ENCODE data around the gene PHTF2.
"Not testable (repeated sequence)": the region's sequence is repeated elsewhere in the genome, so short reads cannot be mapped to it uniquely, and the experiment has no call there.

Gene PHTF2

DNA sequence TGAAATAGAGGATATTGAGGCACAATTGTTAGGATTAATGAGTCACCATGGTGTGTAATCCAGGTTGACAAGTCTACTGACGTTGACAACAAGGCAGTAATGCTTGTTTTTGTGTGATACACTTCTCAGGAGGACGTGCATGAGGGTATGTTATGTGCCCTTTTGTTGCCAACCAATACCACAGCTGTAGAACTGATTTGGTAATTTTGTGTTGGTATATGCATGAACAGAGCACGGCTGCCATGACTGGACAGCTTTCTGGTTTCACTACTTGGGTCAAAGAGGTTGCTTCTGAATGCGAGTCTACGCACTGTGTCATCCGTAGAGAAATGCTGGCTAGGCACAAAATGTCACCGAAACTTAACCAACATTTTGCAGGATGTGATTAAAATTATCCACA is 32.9 kb downstream of the PHTF2 start:
- no peak for DNase-seq (ENCODE audit: low read depth)
- in situ Hi-C loops (cut with HindIII; ENCODE audit: low sequenced_read_pairs): no loop called here
- TF ChIP-seq, protein P1, sequence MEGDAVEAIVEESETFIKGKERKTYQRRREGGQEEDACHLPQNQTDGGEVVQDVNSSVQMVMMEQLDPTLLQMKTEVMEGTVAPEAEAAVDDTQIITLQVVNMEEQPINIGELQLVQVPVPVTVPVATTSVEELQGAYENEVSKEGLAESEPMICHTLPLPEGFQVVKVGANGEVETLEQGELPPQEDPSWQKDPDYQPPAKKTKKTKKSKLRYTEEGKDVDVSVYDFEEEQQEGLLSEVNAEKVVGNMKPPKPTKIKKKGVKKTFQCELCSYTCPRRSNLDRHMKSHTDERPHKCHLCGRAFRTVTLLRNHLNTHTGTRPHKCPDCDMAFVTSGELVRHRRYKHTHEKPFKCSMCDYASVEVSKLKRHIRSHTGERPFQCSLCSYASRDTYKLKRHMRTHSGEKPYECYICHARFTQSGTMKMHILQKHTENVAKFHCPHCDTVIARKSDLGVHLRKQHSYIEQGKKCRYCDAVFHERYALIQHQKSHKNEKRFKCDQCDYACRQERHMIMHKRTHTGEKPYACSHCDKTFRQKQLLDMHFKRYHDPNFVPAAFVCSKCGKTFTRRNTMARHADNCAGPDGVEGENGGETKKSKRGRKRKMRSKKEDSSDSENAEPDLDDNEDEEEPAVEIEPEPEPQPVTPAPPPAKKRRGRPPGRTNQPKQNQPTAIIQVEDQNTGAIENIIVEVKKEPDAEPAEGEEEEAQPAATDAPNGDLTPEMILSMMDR (IDR thresholded peaks at IDR 0.05; ENCODE audit: low read depth, low read length, missing control alignments): no peak
- H3K4me3 ChIP-seq (ENCODE audit: low read depth, low read length): no peak overlapping the region

DNA sequence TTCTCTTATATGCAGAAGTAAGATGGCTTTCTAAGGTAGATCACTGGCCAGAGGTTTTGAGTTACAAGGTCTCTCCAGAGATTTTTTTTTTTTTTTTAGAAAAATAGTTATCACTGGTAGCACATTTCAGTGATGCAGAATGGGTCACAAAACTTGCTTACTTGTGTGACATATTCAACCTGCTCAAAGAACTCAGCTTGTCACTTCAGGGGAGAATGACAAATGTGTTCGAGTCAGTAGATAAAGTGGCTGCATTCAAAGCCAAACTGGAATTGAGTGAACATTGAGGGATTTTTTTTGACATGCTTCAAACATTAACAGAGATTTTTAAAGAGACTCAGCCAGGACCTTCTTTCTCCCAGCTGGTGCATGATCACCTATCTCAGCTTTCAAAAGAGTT is 33.4 kb downstream of the PHTF2 start:
- no peak for DNase-seq (ENCODE audit: low read depth)
- in situ Hi-C loops (cut with HindIII; ENCODE audit: low sequenced_read_pairs): no loop called here
- TF ChIP-seq, protein P1 (IDR thresholded peaks at IDR 0.05; ENCODE audit: low read depth, low read length, missing control alignments): no peak
- H3K4me3 ChIP-seq (ENCODE audit: low read depth, low read length): no peak overlapping the region

DNA sequence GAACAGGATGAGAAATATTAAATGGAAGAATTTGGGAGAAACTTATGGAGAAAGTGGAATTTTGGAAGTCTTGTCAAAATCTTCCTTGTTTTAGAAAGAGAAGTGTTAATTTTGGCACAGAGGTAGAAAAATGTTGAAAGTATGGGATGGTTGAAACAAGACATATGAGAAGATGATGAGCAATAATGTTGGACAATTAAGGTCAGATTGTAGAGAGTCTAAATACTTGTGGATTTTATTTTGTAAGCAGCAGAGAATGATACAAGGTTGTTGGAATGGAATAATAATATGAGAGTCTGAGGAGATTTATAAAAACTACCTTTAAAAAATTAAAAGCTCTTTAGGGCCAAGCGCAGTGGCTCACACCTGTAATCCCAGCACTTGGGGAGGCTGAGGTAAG is 34.6 kb downstream of the PHTF2 start:
- no peak for DNase-seq (ENCODE audit: low read depth)
- TF ChIP-seq, protein P1 (IDR thresholded peaks at IDR 0.05; ENCODE audit: low read depth, low read length, missing control alignments): no peak

DNA sequence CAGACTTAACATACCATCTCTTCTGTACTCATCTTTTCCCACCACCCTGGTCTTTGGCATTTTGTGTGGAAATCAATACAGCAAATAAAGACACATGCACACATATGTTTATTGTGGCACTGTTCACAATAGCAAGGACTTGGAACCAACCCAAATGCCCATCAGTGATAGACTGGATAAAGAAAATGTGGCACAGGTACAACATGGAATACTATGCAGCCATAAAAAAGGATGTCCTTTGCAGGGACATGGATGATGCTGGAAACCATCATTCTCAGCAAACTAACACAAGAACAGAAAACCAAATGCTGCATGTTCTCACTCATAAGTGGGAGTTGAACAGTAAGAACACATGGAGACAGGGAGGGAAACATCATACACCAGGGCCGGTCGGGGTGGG is 37.9 kb downstream of the PHTF2 start:
- H3K4me3 ChIP-seq (ENCODE audit: low read depth, low read length); DNase-seq (ENCODE audit: low read depth); in situ Hi-C loops (cut with HindIII; ENCODE audit: low sequenced_read_pairs): not testable (repeated sequence)

More for the DNA sequence above, 34.6 kb downstream of the PHTF2 start:
- no peak overlapping the region for H3K4me3 ChIP-seq (ENCODE audit: low read depth, low read length)
- in situ Hi-C loops (cut with HindIII; ENCODE audit: low sequenced_read_pairs): no loop called here

DNA sequence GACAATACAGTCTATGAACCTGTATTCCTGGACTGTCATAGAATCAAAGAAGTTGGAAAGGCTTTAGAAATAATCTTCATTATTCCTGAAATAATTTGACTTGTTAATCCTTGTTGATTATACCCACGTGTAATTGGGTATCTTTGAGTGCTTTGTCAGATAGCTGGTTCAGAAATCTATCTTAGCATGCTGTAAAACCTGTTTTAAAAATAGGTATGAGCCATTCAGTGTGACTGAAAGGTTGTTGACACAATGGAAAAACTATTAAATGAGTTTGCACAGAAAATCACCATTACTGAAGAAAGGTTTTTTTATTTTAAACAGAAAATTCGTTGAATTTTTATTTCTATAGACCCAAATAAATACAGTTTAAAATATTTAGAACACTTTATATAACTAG is 38.7 kb downstream of the PHTF2 start:
- no peak for DNase-seq (ENCODE audit: low read depth)
- in situ Hi-C loops (cut with HindIII; ENCODE audit: low sequenced_read_pairs): no loop called here
- H3K4me3 ChIP-seq (ENCODE audit: low read depth, low read length): no peak overlapping the region
- TF ChIP-seq, protein P1 (IDR thresholded peaks at IDR 0.05; ENCODE audit: low read depth, low read length, missing control alignments): no peak

DNA sequence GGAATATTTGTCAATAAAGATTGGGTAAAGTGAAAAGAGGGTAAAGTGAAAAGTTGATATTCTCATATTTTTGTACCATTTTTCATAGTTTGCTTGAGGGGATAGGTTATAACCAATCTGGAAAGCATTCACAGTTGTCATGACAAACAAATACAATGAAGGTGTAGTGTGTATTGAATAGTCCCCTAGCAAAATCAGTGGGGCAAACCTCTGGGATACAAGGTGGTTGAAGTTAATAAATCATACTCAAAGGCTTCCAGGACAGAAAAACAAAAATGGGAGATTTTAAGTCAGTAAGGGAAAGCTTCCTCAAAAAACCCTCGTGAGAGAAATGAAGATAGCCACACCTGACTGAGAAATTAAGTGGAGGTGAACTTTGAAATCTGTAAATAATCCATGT is 39.4 kb downstream of the PHTF2 start:
- TF ChIP-seq, protein P1 (IDR thresholded peaks at IDR 0.05; ENCODE audit: low read depth, low read length, missing control alignments): no peak
- in situ Hi-C loops (cut with HindIII; ENCODE audit: low sequenced_read_pairs): no loop called here
- no peak for DNase-seq (ENCODE audit: low read depth)
- H3K4me3 ChIP-seq (ENCODE audit: low read depth, low read length): no peak overlapping the region

DNA sequence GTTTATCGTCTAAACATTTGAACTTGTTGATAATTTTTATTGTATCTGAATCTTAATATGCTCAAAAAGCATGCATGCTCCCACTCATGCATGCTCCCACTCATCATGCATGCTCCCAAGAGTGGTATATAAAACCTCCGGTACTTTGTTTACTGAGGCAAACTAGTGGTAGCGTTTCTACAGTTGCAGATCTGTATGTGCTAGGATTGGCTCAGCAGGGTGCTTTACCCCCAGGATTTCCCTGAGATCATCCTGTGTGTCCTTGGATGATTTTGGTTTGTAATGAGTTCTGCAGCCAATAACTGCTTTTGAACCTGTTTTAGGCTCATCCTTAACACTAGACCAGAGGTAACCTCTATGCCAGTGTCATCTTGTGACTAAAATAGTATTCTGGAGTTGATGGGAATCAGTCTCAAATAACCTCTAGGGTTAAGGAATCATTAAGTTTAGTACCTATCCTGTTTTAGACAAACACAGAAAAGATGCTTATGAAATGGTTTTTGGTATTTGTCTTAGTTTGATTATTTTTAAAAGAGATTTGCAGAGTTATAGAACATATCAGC is 40.4 kb downstream of the PHTF2 start:
- TF ChIP-seq, protein P1 (IDR thresholded peaks at IDR 0.05; ENCODE audit: low read depth, low read length, missing control alignments): no peak
- no peak for DNase-seq (ENCODE audit: low read depth)
- H3K4me3 ChIP-seq (ENCODE audit: low read depth, low read length): no peak overlapping the region
- in situ Hi-C loops (cut with HindIII; ENCODE audit: low sequenced_read_pairs): no loop called here

Measured in astrocyte of the cerebellum (primary cell).